Muscle layer of colon (tissue), 2 donors: ENCODE data around the gene CERS3.

Source experiments
- H3K27ac ChIP-seq: one replicate; pipeline ENCODE4 v1.7.0; 2013; ENCODE audit warnings: low read depth, mild to moderate bottlenecking, low read length, moderate library complexity
- H3K27me3 ChIP-seq, 2 donors: one replicate each; pipeline ENCODE4 v1.7.0; 2013; ENCODE audit warnings: low read length in 2 of 2, mild to moderate bottlenecking in 2 of 2; ENCODE audit not compliant: insufficient read depth in 2 of 2, control insufficient read depth in 1 of 2
- H3K36me3 ChIP-seq: one replicate; pipeline ENCODE4 v1.7.0; 2013; ENCODE audit warnings: mild to moderate bottlenecking, low read length; ENCODE audit not compliant: insufficient read depth
- H3K4me1 ChIP-seq: one replicate; pipeline ENCODE4 v1.7.0; 2013; ENCODE audit warnings: mild to moderate bottlenecking, low read length; ENCODE audit not compliant: insufficient read depth
- H3K4me3 ChIP-seq, 2 donors: one replicate each; pipeline ENCODE4 v1.7.0; 2013; ENCODE audit warnings: low read length in 2 of 2, low read depth in 1 of 2, mild to moderate bottlenecking in 1 of 2, moderate library complexity in 1 of 2
- H3K9ac ChIP-seq: one replicate; pipeline ENCODE4 v1.7.0; 2013; ENCODE audit warnings: low read length
- H3K9me3 ChIP-seq: one replicate; pipeline ENCODE4 v1.7.0; 2013; ENCODE audit warnings: mild to moderate bottlenecking, low read length
- donor health status: abdominal sarcoma.
- donor health status: Adenocarcinoma of cecum.

Gene CERS3

DNA sequence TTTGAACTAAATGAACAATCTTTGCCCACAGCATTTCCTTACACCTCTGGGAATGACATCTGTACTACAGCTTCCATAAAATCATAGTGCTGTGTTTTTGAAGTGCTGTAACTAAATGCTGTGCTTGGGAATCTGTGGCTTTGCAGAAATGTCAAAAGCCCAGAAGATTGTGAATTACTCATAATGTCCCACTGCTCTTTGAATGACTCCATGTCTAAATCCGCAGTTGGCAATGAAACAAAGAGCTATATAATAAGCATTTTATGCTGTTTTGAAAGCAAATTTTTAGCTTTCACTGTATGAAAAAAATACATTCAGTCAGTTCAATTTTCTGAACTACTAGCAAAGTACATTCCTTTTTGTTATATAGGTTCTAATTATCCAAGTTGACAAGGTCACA lies 98.3 kb downstream of the CERS3 start:
- H3K4me1 ChIP-seq: no peaks in the 10 kb centered on the region
- no peaks in the 10 kb centered on the region for H3K36me3 ChIP-seq
- no peak overlapping the region for H3K4me3 ChIP-seq
- H3K9me3 ChIP-seq: no peaks in the 10 kb centered on the region
- no peaks in the 10 kb centered on the region for H3K27me3 ChIP-seq
- no peak overlapping the region for H3K27ac ChIP-seq
- H3K9ac ChIP-seq: no peak overlapping the region

GRCh38 chr15:100429116-100429728 lies 99.5 kb downstream of the CERS3 start:
- Histone ChIP-seq H3K27me3 (no peaks in the 10 kb centered on the region), H3K4me1 (no peaks in the 10 kb centered on the region), H3K27ac (no peak overlapping the region), H3K9me3 (no peaks in the 10 kb centered on the region), H3K9ac (no peak overlapping the region), H3K4me3 (no peak overlapping the region), H3K36me3 (no peaks in the 10 kb centered on the region)

DNA sequence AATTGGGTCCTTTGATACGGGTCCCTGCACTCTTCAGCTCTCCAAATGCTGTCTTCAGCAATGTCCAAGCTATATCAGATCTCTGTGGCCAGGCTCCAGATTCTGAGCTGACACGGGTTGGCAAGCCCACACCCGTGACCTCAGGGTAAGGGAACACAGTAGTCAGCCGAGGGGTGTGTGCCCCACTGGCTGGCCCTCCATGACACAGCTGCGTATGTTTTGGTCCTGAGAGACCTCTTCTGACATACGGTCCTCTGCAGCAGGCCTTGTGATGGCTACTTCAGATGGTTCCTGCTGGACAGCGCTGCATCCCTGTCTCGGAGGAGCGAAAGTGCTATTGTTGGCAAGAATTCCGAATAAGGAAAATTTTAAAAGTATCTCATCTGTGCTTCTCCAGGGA lies 101.8 kb downstream of the CERS3 start:
- Histone ChIP-seq H3K36me3 (no peaks in the 10 kb centered on the region), H3K27me3 (no peaks in the 10 kb centered on the region), H3K9me3 (no peaks in the 10 kb centered on the region), H3K4me3 (no peak overlapping the region), H3K27ac (no peak overlapping the region), H3K4me1 (no peaks in the 10 kb centered on the region), H3K9ac (no peak overlapping the region)

GRCh38 chr15:100405179-100405578 lies 123.6 kb downstream of the CERS3 start:
- Histone ChIP-seq H3K4me3 (no peak overlapping the region), H3K36me3 (no peaks in the 10 kb centered on the region), H3K9ac (no peak overlapping the region), H3K4me1 (no peaks in the 10 kb centered on the region), H3K27me3 (no peaks in the 10 kb centered on the region), H3K9me3 (no peaks in the 10 kb centered on the region), H3K27ac (no peak overlapping the region)

DNA sequence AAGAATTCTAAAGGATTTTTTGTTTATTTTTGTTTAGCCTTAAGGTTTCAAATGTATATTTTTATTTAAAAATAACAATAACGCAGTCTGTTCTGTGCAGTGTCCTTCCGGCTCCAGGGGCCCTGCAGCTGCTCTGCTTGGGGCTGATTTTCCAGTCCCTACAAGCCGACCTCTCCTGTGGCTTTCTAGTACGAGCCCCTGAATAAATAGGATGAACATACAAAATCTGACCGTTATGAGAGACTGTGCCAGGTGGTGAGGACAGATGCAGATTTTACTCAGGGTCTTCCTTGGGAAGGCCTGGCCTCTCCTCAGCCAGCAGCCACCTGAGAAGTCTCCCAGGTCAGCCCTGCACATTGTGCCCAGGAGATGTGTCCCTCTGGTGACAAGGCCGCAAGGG lies 127.8 kb downstream of the CERS3 start:
- Histone ChIP-seq H3K9me3 (no peaks in the 10 kb centered on the region), H3K9ac (no peak overlapping the region), H3K36me3 (no peaks in the 10 kb centered on the region), H3K4me1 (no peaks in the 10 kb centered on the region), H3K27ac (no peak overlapping the region), H3K27me3 (no peaks in the 10 kb centered on the region), H3K4me3 (no peak overlapping the region)

DNA sequence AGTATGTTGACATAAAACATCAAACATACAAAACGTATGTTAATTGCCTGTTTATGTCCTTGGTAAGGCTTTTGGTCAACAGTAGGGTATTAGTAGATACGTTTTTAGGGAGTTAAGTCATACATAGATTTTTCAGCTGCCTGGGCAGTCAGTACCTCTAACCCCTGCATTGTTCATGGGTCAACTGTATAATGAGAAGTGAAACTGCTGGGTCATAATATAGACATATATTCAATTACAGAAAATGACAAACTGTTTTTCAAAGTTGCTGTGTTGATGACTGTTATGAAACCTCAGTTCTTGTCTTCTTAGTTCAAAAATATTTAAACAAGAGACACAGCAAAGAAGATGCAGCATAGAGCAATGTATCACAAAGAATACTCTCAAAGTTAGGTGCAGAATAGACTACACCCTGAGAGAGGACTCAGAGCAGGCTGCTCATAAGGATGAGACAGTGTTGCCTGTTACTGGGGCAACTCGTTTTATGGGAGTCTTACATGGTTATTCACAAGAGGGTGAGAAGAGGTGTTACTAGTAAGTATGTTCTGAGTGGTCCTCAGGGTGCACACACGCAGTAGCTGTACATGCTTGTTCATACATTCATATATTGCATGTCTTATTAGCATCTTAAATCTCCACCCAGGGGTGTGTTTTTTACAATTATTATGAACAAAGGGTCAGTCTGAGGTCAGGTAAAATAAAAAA lies 133.9 kb downstream of the CERS3 start:
- H3K27ac ChIP-seq: no peak overlapping the region

GRCh38 chr15:100393008-100393407 lies 135.7 kb downstream of the CERS3 start:
- Histone ChIP-seq H3K4me1 (no peaks in the 10 kb centered on the region), H3K9me3 (no peaks in the 10 kb centered on the region), H3K27ac (no peak overlapping the region), H3K27me3 (no peaks in the 10 kb centered on the region), H3K36me3 (no peaks in the 10 kb centered on the region), H3K9ac (no peak overlapping the region), H3K4me3 (no peak overlapping the region)

More for the DNA sequence above, 133.9 kb downstream of the CERS3 start:
- no peaks in the 10 kb centered on the region for H3K27me3 ChIP-seq
- H3K4me1 ChIP-seq: no peaks in the 10 kb centered on the region
- no peak overlapping the region for H3K9ac ChIP-seq
- H3K36me3 ChIP-seq: no peaks in the 10 kb centered on the region
- no peaks in the 10 kb centered on the region for H3K9me3 ChIP-seq
- H3K4me3 ChIP-seq: no peak overlapping the region

- Histone ChIP-seq H3K27me3 (no peaks in the 10 kb centered on the region), H3K9me3 (peaks cover 8% of the 10 kb centered on the region), H3K4me1 (no peaks in the 10 kb centered on the region), H3K4me3 (no peak overlapping the region), H3K9ac (no peak overlapping the region), H3K36me3 (no peaks in the 10 kb centered on the region), H3K27ac (no peak overlapping the region)
These were observed 143.3 kb downstream of the CERS3 start for GRCh38 chr15:100385300-100386050.

DNA sequence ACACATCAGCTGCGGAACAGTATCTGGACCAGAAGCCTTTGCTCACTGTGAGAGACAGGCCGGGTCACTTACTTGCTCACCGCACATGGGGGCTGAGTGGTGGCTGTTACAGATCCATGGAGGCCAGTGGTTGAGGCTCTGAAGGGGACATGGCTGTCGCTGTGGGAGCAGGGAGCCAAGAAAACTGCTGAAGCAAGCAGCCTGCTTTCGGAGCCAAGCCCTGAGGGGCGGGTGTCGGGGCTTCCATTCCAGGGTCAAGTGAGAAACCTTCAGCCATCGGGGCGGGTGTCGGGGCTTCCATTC lies 144.7 kb downstream of the CERS3 start:
- Histone ChIP-seq H3K9ac (no peak overlapping the region), H3K4me1 (no peaks in the 10 kb centered on the region), H3K9me3 (peaks cover 8% of the 10 kb centered on the region), H3K36me3 (no peaks in the 10 kb centered on the region), H3K27me3 (no peaks in the 10 kb centered on the region), H3K27ac (no peak overlapping the region), H3K4me3 (no peak overlapping the region)

- Histone ChIP-seq H3K4me3 (no peak overlapping the region), H3K36me3 (no peaks in the 10 kb centered on the region), H3K4me1 (no peaks in the 10 kb centered on the region), H3K9ac (no peak overlapping the region), H3K9me3 (peaks cover 8% of the 10 kb centered on the region), H3K27me3 (no peaks in the 10 kb centered on the region), H3K27ac (no peak overlapping the region)
These were observed 145.2 kb downstream of the CERS3 start for GRCh38 chr15:100383302-100384107.

DNA sequence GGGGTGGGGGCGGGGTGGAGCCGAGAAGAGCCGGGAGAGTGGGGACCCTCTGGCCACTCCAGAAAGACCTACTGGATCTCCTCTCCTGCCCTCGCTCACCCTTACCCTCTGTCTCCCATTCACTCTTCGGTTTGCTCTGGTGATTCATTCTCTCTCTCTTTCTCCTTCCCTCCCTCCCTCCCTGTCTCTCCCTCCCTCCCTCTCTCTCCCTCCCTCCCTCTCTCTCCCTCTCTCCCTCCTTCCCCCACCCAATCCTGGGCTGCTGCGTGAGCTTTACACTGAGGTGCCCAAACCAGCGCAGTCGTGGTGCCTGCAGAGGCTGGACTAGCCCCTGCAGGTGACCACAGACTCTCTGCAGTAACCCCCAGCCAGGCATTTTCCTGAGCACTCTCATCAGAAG lies 154.8 kb downstream of the CERS3 start:
- Histone ChIP-seq H3K27me3 (peaks cover 0 to 14% of the 10 kb centered on the region in 2 donors), H3K4me1 (no peaks in the 10 kb centered on the region), H3K4me3 (no peak overlapping the region), H3K27ac (no peak overlapping the region), H3K9me3 (no peaks in the 10 kb centered on the region), H3K36me3 (no peaks in the 10 kb centered on the region), H3K9ac (no peak overlapping the region)
